ENCODE data around the gene TASOR2. TPM values are rescaled to one million over a fixed set of nuclear protein-coding genes. Genes with fewer than 3 reads are reported as not detected.

Gene TASOR2
- total and polyA plus RNA-seq, 9 of the 15 experiments (the other 6 are each of a cell fraction or from before 2014, with no cell fraction given): 12.7 to 75.3 (median 52.3) TPM

DNA sequence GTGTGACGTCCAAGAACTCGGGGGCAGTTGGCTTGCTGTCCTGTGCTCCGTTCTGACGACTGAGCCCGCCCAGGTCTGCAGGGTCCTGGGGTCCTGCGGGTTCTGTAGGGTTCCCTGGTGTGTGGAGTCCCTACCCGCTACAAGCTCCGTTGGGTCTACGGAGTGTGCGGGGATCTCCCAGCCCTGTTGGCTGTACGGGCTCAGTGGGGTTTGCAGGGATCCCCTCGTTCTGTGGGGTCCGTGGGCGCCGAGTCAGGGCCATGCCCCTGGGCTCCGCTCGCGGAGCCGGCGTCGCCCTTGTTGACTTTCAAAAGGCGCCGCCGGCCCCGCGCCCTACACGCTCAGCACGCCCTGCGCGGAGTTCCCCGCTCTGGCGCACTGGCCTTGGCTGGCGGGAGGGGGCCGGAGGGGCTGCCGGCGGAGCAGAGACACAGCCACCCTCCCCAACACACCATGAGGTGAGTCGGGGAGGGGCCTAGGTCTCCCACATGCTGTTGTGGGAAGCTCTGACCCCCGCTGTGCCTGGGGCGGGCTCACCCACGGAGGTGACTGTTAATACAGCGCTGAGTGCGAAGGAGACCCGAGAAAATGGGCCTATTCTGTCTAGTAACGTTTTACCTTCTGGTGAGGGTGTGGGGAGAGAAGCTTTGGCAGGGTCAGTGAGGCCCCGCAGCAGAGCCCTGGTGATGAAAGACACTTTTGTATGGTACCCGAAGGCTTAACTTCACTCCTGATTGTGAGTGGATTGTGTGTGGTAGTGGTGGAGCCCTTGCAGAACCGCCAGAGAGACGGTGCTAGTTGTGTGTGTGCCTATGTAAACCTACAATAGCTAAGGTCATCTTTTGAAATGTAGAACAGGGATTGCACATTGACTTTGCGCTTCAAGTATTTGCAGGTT, 8.1 kb downstream of the TASOR2 start (continued):
- TF ChIP-seq ZNF75A (CRISPR knock-in tag; IDR thresholded peaks at IDR 0.05) (peak; percentile 70), ARID3A (IDR thresholded peaks at IDR 0.05; ENCODE audit: borderline replicate concordance, low read depth, low read length) (no peak), ARHGAP35 (IDR thresholded peaks at IDR 0.05; ENCODE audit: partially characterized antibody) (no peak), RAD21 (CRISPR knock-in tag; conservative IDR thresholded peaks at IDR 0.05 in 1 of 2, IDR thresholded peaks at IDR 0.05 in 1 of 2) (no peak), ZNF282 (CRISPR knock-in tag; IDR thresholded peaks at IDR 0.05) (no peak), TRIM24 (IDR thresholded peaks at IDR 0.05) (peak; percentile 6 to 46; a peak in 2 of 4 replicates), CAMTA2 (CRISPR knock-in tag; conservative IDR thresholded peaks at IDR 0.05) (no peak), PTTG1 (tag; IDR thresholded peaks at IDR 0.05; ENCODE audit: low read depth) (no peak), NUFIP1 (IDR thresholded peaks at IDR 0.05; ENCODE audit: partially characterized antibody) (no peak), RFX5 (IDR thresholded peaks at IDR 0.05; ENCODE audit: low read depth, low read length) (no peak), YBX1 (IDR thresholded peaks at IDR 0.05) (no peak), NONO (IDR thresholded peaks at IDR 0.05; ENCODE audit: low read depth in 2 of 2, low read length in 1 of 2) (peak in 1 of 2 experiments; percentile 55; a peak in 1 of 4 replicates), SMARCA5 (IDR thresholded peaks at IDR 0.05) (no peak), FIP1L1 (IDR thresholded peaks at IDR 0.05; ENCODE audit: low read depth, low read length, poor library complexity, severe bottlenecking) (peak; percentile 78), MTA3 (IDR thresholded peaks at IDR 0.05; ENCODE audit: borderline replicate concordance) (no peak; the same call in 1 of the 2 replicates), CBX3 (IDR thresholded peaks at IDR 0.05; ENCODE audit: borderline replicate concordance in 1 of 2, low read length in 2 of 2) (peak in 1 of 2 experiments; percentile 56; a peak in 1 of 3 replicates), ESRRA (IDR thresholded peaks at IDR 0.05; ENCODE audit: borderline replicate concordance, low read depth) (peak; percentile 41; the same call in 1 of the 2 replicates), YY1 (IDR thresholded peaks at IDR 0.05; ENCODE audit: borderline replicate concordance in 1 of 3, control insufficient read depth in 1 of 3, extremely low read depth in 1 of 3, insufficient read depth in 3 of 3, insufficient read length in 1 of 3, insufficient replicate concordance in 2 of 3, low read depth in 1 of 3, low read length in 2 of 3) (peak in 1 of 3 experiments; percentile 61)
- TF ChIP-seq, protein P1, sequence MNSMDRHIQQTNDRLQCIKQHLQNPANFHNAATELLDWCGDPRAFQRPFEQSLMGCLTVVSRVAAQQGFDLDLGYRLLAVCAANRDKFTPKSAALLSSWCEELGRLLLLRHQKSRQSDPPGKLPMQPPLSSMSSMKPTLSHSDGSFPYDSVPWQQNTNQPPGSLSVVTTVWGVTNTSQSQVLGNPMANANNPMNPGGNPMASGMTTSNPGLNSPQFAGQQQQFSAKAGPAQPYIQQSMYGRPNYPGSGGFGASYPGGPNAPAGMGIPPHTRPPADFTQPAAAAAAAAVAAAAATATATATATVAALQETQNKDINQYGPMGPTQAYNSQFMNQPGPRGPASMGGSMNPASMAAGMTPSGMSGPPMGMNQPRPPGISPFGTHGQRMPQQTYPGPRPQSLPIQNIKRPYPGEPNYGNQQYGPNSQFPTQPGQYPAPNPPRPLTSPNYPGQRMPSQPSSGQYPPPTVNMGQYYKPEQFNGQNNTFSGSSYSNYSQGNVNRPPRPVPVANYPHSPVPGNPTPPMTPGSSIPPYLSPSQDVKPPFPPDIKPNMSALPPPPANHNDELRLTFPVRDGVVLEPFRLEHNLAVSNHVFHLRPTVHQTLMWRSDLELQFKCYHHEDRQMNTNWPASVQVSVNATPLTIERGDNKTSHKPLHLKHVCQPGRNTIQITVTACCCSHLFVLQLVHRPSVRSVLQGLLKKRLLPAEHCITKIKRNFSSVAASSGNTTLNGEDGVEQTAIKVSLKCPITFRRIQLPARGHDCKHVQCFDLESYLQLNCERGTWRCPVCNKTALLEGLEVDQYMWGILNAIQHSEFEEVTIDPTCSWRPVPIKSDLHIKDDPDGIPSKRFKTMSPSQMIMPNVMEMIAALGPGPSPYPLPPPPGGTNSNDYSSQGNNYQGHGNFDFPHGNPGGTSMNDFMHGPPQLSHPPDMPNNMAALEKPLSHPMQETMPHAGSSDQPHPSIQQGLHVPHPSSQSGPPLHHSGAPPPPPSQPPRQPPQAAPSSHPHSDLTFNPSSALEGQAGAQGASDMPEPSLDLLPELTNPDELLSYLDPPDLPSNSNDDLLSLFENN (IDR thresholded peaks at IDR 0.05; ENCODE audit: low read depth in 2 of 2, low read length in 2 of 2): 0 out of 4 replicates have a peak, but pooled peaks of 1 of the 2 experiments have one; percentile 7

All from K562 (cell line).